Upper lobe of right lung (tissue), 1 donor: ENCODE measurements around the gene CAMSAP1. TPM values are rescaled to one million over a fixed set of nuclear protein-coding genes. Genes with fewer than 3 reads are reported as not detected.

Source experiments
- ATAC-seq: fragments of 200-7000 bp; cut with Tn5 transposase; one replicate; pipeline ENCODE4 v1.9.1; 2020; ENCODE audit warnings: mild to moderate bottlenecking, moderate library complexity
- DNase-seq: peaks from one replicate; pipeline ENCODE4 v3.0.0-alpha.2; 2020
- H3K27ac ChIP-seq: fragments of 200-600 bp; one replicate; pipeline ENCODE4 v1.8.0; 2022
- H3K27me3 ChIP-seq: fragments of 200-600 bp; one replicate; pipeline ENCODE4 v1.8.0; 2022; ENCODE audit warnings: mild to moderate bottlenecking
- H3K36me3 ChIP-seq: fragments of 200-600 bp; one replicate; pipeline ENCODE4 v1.8.0; 2022
- H3K4me1 ChIP-seq: fragments of 200-600 bp; one replicate; pipeline ENCODE4 v1.8.0; 2022
- H3K4me3 ChIP-seq: fragments of 200-600 bp; one replicate; pipeline ENCODE4 v1.8.0; 2022; ENCODE audit warnings: mild to moderate bottlenecking
- H3K9me3 ChIP-seq: fragments of 200-600 bp; one replicate; pipeline ENCODE4 v1.8.0; 2022
- CTCF ChIP-seq: fragments of 200-600 bp; IDR thresholded peaks from one replicate; pipeline ENCODE4 v1.8.0; 2022; ENCODE audit warnings: antibody characterized with exemption
- intact Hi-C: fragments of 100-400 bp; cut with DNase I; formaldehyde crosslinking; loops from one replicate; pipeline ENCODE4 v1.11.0; 2022
- total RNA-seq: library from RNA; stranded (reverse); fragmentation: NEBNext Ultra II Directional; extraction: Animal tissue kit (Norgen Biotek cat#: 25700); gene quantifications from one replicate; pipeline ENCODE4 v1.2.1, GENCODE V29; 2021
- donor health status: DM: no; HTN: yes; CAD: no; lungs with severe emphysema.

The CAMSAP1 gene
- total RNA-seq, 1 donor from 2014 or later: 26.5 TPM

GRCh38 chr9:135858491-135859185, 48.7 kb downstream of the CAMSAP1 start:
- H3K9me3 ChIP-seq: no peaks in the 10 kb centered on the region
- no peak for TF ChIP-seq CTCF
- no peaks in the 10 kb centered on the region for H3K27me3 ChIP-seq
- peaks cover 18% of the 10 kb centered on the region for H3K36me3 ChIP-seq
- H3K4me3 ChIP-seq: no peak overlapping the region
- no peaks in the 10 kb centered on the region for H3K4me1 ChIP-seq
- no peak for DNase-seq
- no peak overlapping the region for H3K27ac ChIP-seq
- ATAC-seq: no peak
- intact Hi-C loops: no loop called here

- Histone ChIP-seq H3K27ac (no peak overlapping the region), H3K4me3 (no peak overlapping the region), H3K4me1 (no peaks in the 10 kb centered on the region), H3K9me3 (no peaks in the 10 kb centered on the region), H3K36me3 (peaks cover 18% of the 10 kb centered on the region), H3K27me3 (no peaks in the 10 kb centered on the region)
- intact Hi-C loops: no loop called here
- TF ChIP-seq CTCF: no peak
- DNase-seq (no peak), ATAC-seq (no peak)
These were observed 49.5 kb downstream of the CAMSAP1 start for GRCh38 chr9:135857843-135858242.

DNA sequence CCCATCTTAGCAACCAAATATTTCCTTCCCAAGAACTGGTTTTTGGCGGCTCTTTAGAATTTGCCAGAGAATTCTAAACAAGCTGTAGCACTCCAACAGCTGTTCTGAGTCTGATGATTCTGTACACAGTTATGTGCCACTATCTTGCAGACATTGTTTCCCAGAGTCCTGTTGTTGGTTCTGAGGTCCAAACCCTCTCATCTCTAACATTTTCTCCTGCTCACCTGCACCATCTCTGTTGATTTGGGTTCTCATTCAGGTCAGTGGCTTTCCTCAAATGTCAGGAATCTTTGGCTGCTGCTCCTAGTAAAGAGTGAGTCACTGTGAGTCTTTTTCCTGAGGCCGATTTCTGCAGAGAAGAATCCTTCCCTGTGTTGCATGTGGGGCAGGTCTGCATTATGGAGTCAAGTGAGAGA, 50.0 kb downstream of the CAMSAP1 start:
- TF ChIP-seq CTCF: no peak

GRCh38 chr9:135851748-135852147, 55.6 kb downstream of the CAMSAP1 start:
- no peak for DNase-seq
- Histone ChIP-seq H3K9me3 (no peaks in the 10 kb centered on the region), H3K27ac (no peak overlapping the region), H3K36me3 (peaks cover 39% of the 10 kb centered on the region), H3K27me3 (no peaks in the 10 kb centered on the region), H3K4me1 (no peaks in the 10 kb centered on the region), H3K4me3 (no peak overlapping the region)
- ATAC-seq: no peak
- intact Hi-C loops: no loop called here
- TF ChIP-seq CTCF: no peak

More for the DNA sequence above, 50.0 kb downstream of the CAMSAP1 start:
- no peak overlapping the region for H3K27ac ChIP-seq
- H3K4me1 ChIP-seq: no peaks in the 10 kb centered on the region
- H3K36me3 ChIP-seq: peaks cover 18% of the 10 kb centered on the region
- DNase-seq (no peak), ATAC-seq (no peak)
- no peaks in the 10 kb centered on the region for H3K27me3 ChIP-seq
- intact Hi-C loops: no loop called here
- H3K9me3 ChIP-seq: no peaks in the 10 kb centered on the region
- no peak overlapping the region for H3K4me3 ChIP-seq

DNA sequence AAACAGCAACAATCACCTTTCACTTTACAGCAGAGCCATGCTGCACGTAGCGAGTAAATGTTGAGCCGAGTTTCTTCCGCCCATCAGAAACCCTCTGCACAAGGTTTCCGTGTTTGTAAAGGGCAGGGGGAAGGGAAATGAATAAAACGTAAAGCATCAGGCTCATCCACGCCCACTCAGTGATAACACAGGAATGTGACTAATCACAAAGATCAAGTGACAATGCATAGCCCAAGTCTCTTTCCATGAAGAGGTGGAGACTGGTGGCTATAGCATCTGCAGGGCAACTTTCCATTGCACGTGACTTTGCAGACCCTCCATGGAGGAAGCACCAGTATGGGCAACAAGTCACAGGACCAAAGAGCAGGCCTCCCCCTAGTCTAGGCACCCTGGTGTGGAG, 56.6 kb downstream of the CAMSAP1 start:
- peaks cover 29% of the 10 kb centered on the region for H3K36me3 ChIP-seq
- H3K4me3 ChIP-seq: no peak overlapping the region
- DNase-seq (no peak), ATAC-seq (no peak)
- no peak overlapping the region for H3K27ac ChIP-seq
- no peak for TF ChIP-seq CTCF
- no peaks in the 10 kb centered on the region for H3K9me3 ChIP-seq
- H3K27me3 ChIP-seq: no peaks in the 10 kb centered on the region
- intact Hi-C loops: no loop called here
- no peaks in the 10 kb centered on the region for H3K4me1 ChIP-seq

GRCh38 chr9:135849181-135849580, 58.2 kb downstream of the CAMSAP1 start:
- intact Hi-C loops: no loop called here
- no peak for TF ChIP-seq CTCF

More at GRCh38 chr9:135849181-135849580, 58.2 kb downstream of the CAMSAP1 start:
- Histone ChIP-seq H3K36me3 (peaks cover 29% of the 10 kb centered on the region), H3K4me3 (no peak overlapping the region), H3K27ac (no peak overlapping the region), H3K4me1 (no peaks in the 10 kb centered on the region), H3K27me3 (no peaks in the 10 kb centered on the region), H3K9me3 (no peaks in the 10 kb centered on the region)
- DNase-seq (no peak), ATAC-seq (no peak)
